ENCODE results near the gene GPC1.

Gene GPC1

DNA sequence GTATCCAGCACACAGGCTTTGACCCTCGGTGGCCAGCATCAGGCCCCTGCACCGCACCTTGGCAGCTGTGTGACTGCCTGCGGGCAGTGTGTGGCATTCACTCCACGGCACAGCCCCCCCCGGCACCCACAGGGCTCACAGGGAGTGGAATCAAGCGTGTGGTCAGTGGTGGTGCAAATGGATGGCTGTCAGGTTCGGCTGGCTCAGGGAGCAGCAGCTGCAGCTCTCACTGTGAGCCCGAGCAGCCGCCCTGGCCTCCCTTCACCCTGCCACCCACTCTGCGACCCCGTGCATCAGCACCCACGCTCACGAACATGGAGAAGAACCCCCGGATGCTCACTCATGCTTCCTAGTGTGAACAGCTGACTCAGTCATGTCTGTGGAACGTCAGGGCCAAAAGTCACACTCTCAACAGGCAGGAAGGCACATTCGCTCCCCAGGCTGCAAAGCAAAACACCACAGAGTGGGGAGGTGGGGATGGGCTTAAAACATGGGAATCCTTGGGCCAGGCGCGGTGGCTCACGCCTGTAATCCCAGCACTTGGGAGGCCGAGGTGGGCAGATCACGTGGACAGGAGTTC lies 41.5 kb upstream of the GPC1 start:
- no peaks in the 10 kb centered on the region for H3K9me3 Mint-ChIP-seq
- no peak for DNase-seq (ENCODE audit: low spot score in 2 of 2)
- no peaks in the 10 kb centered on the region for H3K36me3 Mint-ChIP-seq
- H3K4me1 Mint-ChIP-seq, result peaks cover 10% of the 10 kb centered on the region
- no peak overlapping the region for H3K4me3 Mint-ChIP-seq
- no peak overlapping the region for H3K27ac Mint-ChIP-seq
- no peak for ATAC-seq

DNA sequence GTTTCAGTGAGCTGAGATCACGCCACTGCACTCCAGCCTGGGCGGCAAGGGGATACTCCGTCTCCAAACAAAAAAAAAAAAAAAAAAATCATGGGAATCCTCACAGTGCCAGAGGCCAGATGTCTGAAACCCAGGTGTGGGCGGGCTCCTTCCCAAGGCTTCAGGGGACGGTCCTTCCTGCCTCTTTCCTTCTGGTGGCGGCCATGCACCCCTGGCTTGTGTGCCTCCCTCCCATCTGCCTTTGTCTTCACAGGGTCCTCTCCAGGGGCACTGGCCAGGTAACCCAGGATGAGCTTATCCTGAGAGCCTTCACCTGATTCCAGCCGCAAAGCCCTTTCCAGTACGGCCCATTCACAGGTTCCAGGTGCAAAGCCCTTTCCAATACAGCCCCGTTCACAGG lies 40.9 kb upstream of the GPC1 start:
- Mint-ChIP-seq H3K4me3 (no peak overlapping the region), H3K36me3 (no peaks in the 10 kb centered on the region), H3K4me1 (peaks cover 10% of the 10 kb centered on the region), H3K27ac (no peak overlapping the region), H3K9me3 (no peaks in the 10 kb centered on the region)
- ATAC-seq (no peak), DNase-seq (ENCODE audit: low spot score in 2 of 2) (no peak)

GRCh38 chr2:240395448-240395847 lies 40.0 kb upstream of the GPC1 start:
- DNase-seq (ENCODE audit: low spot score in 2 of 2) (no peak), ATAC-seq (no peak)
- Mint-ChIP-seq H3K27ac (no peak overlapping the region), H3K4me1 (peaks cover 10% of the 10 kb centered on the region), H3K36me3 (no peaks in the 10 kb centered on the region), H3K4me3 (no peak overlapping the region), H3K9me3 (no peaks in the 10 kb centered on the region)

- Mint-ChIP-seq H3K27ac (no peak overlapping the region), H3K4me1 (peaks cover 10% of the 10 kb centered on the region), H3K4me3 (no peak overlapping the region), H3K36me3 (no peaks in the 10 kb centered on the region), H3K9me3 (no peaks in the 10 kb centered on the region)
- DNase-seq (ENCODE audit: low spot score in 2 of 2) (no peak), ATAC-seq (no peak)
Observed at GRCh38 chr2:240395896-240396622, 39.4 kb upstream of the GPC1 start.

GRCh38 chr2:240396623-240397541 lies 38.6 kb upstream of the GPC1 start:
- H3K27ac Mint-ChIP-seq, result no peak overlapping the region
- no peak overlapping the region for H3K4me3 Mint-ChIP-seq
- peaks cover 10% of the 10 kb centered on the region for H3K4me1 Mint-ChIP-seq
- DNase-seq (ENCODE audit: low spot score in 2 of 2), result no peak
- no peaks in the 10 kb centered on the region for H3K36me3 Mint-ChIP-seq
- no peaks in the 10 kb centered on the region for H3K9me3 Mint-ChIP-seq
- no peak for ATAC-seq

DNA sequence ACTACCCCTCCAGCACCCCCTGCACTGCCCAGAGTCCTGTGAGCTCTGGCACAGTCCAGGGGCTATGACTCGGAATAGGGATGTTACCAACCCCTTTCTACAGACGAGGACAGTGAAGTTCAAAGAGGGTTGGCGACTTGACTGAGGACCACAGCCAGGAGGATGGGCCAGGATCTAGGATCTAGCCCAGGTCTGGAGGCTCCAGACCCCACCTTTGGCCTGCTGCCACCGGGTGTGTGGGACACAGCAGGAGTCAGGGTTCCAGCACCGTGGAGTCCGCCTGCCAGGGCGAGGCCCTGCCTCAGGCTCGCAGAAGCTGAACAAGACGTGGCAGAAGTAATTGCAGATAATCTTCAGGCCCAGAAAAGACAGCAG lies 37.9 kb upstream of the GPC1 start:
- Mint-ChIP-seq H3K9me3 (no peaks in the 10 kb centered on the region), H3K4me3 (no peak overlapping the region), H3K27ac (no peak overlapping the region), H3K36me3 (no peaks in the 10 kb centered on the region), H3K4me1 (peaks cover 11% of the 10 kb centered on the region)
- no peak for DNase-seq (ENCODE audit: low spot score in 2 of 2)
- ATAC-seq, result no peak

DNA sequence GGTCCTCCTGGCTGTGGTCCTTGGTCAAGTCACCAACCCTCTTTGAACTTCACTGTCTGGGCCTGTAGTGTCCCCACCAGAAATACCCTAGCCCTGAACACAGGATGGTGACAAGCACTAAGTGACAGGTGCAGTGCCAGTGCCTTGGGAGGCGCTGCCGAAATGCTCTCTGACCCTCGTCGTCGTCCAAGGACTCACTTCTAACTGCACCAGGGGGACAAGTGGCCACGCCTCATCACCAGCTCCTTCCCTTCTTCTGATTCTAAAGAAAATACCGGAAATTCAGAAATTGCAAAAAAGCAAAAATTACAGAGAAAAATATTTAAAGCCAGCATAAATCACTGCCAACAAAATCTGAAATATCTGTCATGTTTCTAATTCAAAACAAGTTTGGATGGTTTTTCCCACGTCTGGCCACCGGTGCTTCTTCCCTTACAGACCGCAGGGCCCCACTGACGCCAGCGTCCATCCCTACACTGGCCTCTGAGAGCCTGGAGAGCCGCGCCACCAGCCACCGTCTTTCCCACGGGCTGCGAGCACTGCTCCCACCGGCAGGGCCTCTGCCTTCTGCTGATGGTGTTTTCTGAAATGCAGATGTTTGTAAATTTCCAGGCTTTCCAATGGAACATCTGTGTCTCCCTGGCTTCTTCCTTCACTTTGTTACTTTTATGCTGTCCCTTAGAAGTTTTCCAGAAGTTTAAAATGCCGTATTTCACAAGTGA lies 37.4 kb upstream of the GPC1 start:
- H3K36me3 Mint-ChIP-seq, result no peaks in the 10 kb centered on the region
- H3K4me3 Mint-ChIP-seq, result no peak overlapping the region
- H3K4me1 Mint-ChIP-seq, result peaks cover 8% of the 10 kb centered on the region
- H3K9me3 Mint-ChIP-seq, result no peaks in the 10 kb centered on the region
- DNase-seq (ENCODE audit: low spot score in 2 of 2) (no peak), ATAC-seq (no peak)
- no peak overlapping the region for H3K27ac Mint-ChIP-seq

GRCh38 chr2:240398661-240399267 lies 36.7 kb upstream of the GPC1 start:
- ATAC-seq, result no peak
- no peaks in the 10 kb centered on the region for H3K36me3 Mint-ChIP-seq
- no peaks in the 10 kb centered on the region for H3K9me3 Mint-ChIP-seq
- H3K4me1 Mint-ChIP-seq, result peaks cover 11% of the 10 kb centered on the region
- H3K27ac Mint-ChIP-seq, result no peak overlapping the region
- no peak for DNase-seq (ENCODE audit: low spot score in 2 of 2)
- H3K4me3 Mint-ChIP-seq, result no peak overlapping the region

DNA sequence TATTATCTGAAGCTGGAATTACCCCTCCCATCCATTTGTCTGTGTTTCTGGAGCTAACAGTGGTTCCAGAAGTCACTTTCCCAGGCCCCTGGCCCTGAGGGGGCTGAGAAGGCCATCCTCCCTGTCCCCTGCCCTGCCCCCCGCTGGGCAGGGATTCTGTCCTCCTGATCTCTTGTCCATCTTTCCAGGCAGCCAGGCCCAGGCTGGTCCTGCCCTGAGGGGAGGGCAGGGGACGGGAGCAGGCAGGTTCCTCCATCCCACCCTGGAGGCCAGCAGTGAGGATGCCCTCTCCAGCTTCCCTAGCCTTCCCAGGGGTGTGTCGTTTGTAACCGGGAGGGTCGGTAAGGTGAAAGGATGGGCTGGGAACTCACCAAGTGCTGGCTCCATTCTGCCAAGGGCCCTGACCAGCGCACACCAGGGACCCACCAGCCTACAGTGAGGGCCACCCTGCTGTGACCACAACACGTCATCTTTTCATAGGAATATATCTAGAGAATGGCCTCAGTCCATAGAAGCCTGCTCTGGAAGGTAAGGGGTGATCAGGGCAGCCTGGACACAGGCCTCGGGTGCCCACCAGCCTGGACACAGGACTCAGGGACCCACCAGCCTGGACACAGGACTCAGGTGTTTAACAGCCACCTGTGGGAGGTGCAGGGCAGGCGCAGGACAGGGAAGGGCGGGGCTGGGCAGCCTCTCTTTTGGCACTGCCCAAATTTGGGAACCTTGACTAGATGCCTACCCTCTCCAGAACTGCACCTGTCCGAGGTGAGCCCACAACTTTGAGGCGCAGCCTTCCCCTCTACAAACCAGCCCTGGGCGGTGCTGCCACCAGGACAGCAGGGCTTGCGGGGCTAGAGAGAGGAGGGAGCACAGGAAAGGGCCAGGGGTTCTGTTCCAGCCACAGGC lies 35.8 kb upstream of the GPC1 start:
- no peak overlapping the region for H3K27ac Mint-ChIP-seq
- peaks cover 11% of the 10 kb centered on the region for H3K4me1 Mint-ChIP-seq
- ATAC-seq (no peak), DNase-seq (ENCODE audit: low spot score in 2 of 2) (no peak)
- no peaks in the 10 kb centered on the region for H3K36me3 Mint-ChIP-seq
- H3K9me3 Mint-ChIP-seq, result no peaks in the 10 kb centered on the region
- no peak overlapping the region for H3K4me3 Mint-ChIP-seq

DNA sequence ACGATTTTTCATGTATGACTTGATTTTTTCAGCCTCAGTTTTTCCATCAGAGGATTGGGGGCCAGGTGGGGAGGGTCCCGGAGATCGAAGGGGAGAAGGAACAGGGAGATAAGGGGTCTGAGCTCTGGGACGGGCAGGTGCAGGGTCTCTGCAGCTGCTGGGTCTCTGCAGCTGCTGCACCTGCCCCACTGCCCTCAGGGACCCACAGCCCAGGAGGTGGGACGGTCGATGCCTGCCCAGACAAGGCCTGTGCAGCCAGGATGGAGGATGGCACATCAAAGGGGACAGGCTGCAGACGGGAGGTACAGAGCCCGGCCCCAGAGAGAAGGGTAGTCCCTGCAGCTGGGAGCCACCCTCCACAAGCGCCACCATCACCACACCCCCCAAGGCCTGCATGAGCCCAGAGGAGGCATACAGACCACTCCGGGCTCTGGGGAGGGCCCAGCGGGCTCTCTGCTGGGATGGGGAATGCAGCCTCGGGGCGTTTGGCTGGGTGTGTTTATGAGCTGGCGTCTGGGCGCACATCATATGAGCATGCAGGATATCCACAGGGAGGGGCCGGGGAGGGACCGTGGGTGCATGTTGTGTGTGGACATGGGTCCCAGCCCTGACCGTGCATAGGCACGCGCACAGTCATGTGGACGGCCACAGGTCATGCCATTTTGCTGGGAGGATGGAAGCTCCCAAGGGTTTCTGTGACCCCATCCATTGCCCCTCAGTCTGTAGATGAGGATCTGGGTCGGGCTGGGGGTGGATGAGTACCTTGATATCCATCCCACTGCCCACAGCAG lies 34.9 kb upstream of the GPC1 start:
- DNase-seq (ENCODE audit: low spot score in 2 of 2) (no peak), ATAC-seq (no peak)
- H3K4me1 Mint-ChIP-seq, result peaks cover 11% of the 10 kb centered on the region
- H3K36me3 Mint-ChIP-seq, result no peaks in the 10 kb centered on the region
- no peak overlapping the region for H3K27ac Mint-ChIP-seq
- H3K4me3 Mint-ChIP-seq, result no peak overlapping the region
- H3K9me3 Mint-ChIP-seq, result no peaks in the 10 kb centered on the region

DNA sequence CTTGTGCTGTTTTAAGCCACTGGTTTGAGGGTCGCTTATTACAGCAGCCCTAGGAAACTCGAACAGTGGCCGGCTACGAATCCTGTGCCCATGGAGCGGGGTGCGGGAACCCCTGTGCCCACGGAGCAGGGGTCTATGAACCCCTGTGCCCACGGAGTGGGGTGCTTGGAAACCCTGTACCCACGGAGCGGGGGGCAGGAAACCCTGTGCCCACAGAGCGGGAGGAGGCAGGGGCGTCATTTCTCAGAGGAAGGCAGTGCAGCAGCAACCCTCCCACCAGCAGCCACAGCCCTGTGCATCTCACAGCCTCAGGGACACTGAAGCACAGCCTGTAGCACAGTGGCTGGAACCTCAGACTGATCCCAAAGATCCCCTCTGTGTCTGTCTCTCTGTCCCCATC lies 34.2 kb upstream of the GPC1 start:
- Mint-ChIP-seq H3K9me3 (no peaks in the 10 kb centered on the region), H3K4me3 (no peak overlapping the region), H3K4me1 (peaks cover 11% of the 10 kb centered on the region), H3K36me3 (no peaks in the 10 kb centered on the region), H3K27ac (no peak overlapping the region)
- DNase-seq (ENCODE audit: low spot score in 2 of 2), result no peak
- no peak for ATAC-seq

GRCh38 chr2:240401781-240402551 lies 33.5 kb upstream of the GPC1 start:
- H3K4me1 Mint-ChIP-seq, result peaks cover 11% of the 10 kb centered on the region
- no peak for DNase-seq (ENCODE audit: low spot score in 2 of 2)
- no peaks in the 10 kb centered on the region for H3K36me3 Mint-ChIP-seq

More at GRCh38 chr2:240401781-240402551, 33.5 kb upstream of the GPC1 start:
- no peaks in the 10 kb centered on the region for H3K9me3 Mint-ChIP-seq
- no peak for ATAC-seq
- no peak overlapping the region for H3K4me3 Mint-ChIP-seq
- no peak overlapping the region for H3K27ac Mint-ChIP-seq

Measured in stimulated activated effector memory CD8-positive, alpha-beta T cell treated with anti-CD3 and anti-CD28 coated beads, Interleukin-12 subunit alpha, Interleukin-12 subunit beta, amount 100 ng/mL, for 72 hours (primary cell).